ENCODE data around the gene CNOT8. TPM values are rescaled to one million over a fixed set of nuclear protein-coding genes. Genes with fewer than 3 reads are reported as not detected.

CNOT8 gene
- total RNA-seq, 1 donor from 2014 or later, result 51.5 TPM

DNA sequence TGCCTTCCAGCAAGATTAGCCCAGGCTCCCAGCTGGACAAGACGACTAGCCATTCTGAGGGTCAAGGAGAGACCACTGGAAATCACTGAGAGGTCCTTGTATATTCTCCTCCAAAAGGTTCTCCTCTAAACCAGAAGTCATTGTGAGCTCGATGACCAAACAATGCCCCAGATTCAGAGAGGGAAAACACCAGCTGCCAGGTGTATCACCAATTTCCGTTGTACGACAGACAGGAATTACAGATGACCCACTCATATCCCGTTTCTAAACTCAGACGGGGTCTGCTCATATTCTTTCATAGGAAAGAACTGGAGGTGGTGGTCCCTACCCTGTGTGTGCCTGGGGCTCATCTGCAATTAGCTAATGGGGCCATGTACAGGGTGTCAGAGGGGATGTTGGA is 22.2 kb upstream of the CNOT8 start:
- no peaks in the 10 kb centered on the region for H3K9me3 Mint-ChIP-seq
- no peak overlapping the region for H3K4me3 Mint-ChIP-seq
- peaks cover 5% of the 10 kb centered on the region for H3K36me3 Mint-ChIP-seq
- TF ChIP-seq, protein P1, sequence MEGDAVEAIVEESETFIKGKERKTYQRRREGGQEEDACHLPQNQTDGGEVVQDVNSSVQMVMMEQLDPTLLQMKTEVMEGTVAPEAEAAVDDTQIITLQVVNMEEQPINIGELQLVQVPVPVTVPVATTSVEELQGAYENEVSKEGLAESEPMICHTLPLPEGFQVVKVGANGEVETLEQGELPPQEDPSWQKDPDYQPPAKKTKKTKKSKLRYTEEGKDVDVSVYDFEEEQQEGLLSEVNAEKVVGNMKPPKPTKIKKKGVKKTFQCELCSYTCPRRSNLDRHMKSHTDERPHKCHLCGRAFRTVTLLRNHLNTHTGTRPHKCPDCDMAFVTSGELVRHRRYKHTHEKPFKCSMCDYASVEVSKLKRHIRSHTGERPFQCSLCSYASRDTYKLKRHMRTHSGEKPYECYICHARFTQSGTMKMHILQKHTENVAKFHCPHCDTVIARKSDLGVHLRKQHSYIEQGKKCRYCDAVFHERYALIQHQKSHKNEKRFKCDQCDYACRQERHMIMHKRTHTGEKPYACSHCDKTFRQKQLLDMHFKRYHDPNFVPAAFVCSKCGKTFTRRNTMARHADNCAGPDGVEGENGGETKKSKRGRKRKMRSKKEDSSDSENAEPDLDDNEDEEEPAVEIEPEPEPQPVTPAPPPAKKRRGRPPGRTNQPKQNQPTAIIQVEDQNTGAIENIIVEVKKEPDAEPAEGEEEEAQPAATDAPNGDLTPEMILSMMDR (conservative IDR thresholded peaks at IDR 0.05), result no peak
- DNase-seq (ENCODE audit: extremely low spot score, unreplicated experiment), result no peak
- H3K27me3 Mint-ChIP-seq, result no peaks in the 10 kb centered on the region
- peaks cover 6% of the 10 kb centered on the region for H3K4me1 Mint-ChIP-seq (ENCODE audit: unreplicated experiment)
- no peak overlapping the region for H3K27ac Mint-ChIP-seq

DNA sequence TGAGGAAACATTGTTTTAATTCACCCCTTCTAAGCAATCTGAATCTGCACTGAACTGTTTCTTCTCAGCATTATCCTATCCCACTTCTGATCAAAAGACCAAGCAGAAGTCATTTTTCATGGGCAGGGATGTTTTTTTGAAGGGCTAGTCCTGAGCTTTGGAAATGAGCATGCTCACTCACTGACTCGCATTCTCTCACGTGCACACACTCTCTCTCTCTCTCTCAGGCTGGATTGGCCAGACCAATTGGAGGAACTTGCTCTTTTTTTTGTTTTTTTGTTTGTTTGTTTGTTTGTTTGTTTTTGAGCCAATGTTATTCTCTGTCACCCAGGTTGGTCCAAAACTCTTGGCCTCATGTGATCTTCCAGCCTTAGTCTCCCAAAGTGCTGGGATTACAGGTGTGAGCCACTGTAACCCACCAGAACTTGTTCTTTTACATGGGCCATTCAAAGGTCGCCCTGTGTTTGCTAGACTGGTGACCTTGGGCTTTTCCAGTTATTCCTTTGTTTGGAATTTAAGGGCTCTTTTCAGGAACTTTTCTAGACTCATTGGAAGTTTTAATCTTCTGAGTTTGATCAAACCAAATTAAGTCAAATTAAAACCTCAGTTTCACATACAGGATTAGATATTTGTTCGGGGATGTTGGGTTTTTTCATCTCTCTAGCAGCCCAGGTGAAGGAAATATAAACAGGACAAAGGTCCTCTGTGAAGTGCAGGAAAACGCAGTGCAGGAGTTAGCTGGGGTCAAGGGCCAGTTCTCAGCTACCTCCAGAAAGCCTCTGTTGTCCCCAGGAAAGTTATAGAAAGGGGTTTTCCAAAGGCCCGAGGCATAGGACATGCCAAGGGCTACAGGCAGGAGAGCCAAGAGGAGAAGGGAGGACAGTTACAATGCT is 21.2 kb upstream of the CNOT8 start:
- H3K9me3 Mint-ChIP-seq, result no peaks in the 10 kb centered on the region

DNA sequence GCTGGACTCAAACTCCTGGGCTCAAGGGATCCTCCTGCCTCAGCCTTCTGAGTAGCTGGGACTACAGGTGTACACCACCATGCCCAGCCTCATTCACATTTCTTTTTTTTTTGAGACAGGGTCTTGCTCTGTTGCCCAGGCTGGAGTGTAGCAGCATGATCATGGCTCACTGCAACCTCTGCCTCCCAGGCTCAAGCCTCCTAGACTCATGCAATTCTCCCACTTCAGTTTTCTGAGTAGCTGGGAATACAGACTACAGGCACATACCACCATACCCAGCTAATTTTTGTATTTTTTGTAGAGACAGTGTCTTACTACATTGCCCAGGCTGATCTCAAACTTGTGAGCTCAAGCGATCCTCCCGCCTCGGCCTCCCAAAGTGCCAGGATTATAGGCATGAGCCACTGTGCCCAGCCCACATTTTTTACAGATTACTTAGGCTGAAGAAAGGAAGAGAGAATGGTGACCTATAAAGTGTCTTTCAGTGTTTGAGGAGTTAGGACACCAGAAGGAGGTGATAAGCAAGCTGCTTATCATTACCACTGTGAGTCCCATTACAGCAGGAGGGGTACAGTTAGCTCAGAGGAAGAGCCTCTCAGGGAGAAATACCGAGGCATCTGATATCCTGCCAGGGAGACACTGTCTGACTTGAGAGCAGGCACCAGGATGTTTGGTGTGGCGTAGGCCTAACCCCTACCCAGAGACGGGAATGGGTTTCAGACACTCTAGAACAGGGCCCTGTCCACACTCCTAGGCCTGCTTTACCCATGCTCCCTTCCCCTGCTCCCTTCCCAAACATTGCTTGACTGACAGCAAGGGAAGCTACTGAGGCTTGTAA is 17.8 kb upstream of the CNOT8 start:
- peaks cover 20% of the 10 kb centered on the region for H3K4me1 Mint-ChIP-seq (ENCODE audit: unreplicated experiment)
- TF ChIP-seq, protein P1 (conservative IDR thresholded peaks at IDR 0.05), result no peak
- DNase-seq (ENCODE audit: extremely low spot score, unreplicated experiment), result no peak
- peaks cover 5% of the 10 kb centered on the region for H3K36me3 Mint-ChIP-seq
- H3K4me3 Mint-ChIP-seq, result no peak overlapping the region
- H3K27me3 Mint-ChIP-seq, result no peaks in the 10 kb centered on the region
- H3K9me3 Mint-ChIP-seq, result no peaks in the 10 kb centered on the region
- H3K27ac Mint-ChIP-seq, result no peak overlapping the region

More for the DNA sequence above, 21.2 kb upstream of the CNOT8 start:
- H3K4me3 Mint-ChIP-seq, result no peak overlapping the region
- DNase-seq (ENCODE audit: extremely low spot score, unreplicated experiment), result no peak
- H3K27ac Mint-ChIP-seq, result peak overlapping the region; percentile 80
- H3K36me3 Mint-ChIP-seq, result peaks cover 5% of the 10 kb centered on the region
- H3K4me1 Mint-ChIP-seq (ENCODE audit: unreplicated experiment), result peaks cover 6% of the 10 kb centered on the region
- TF ChIP-seq, protein P1 (conservative IDR thresholded peaks at IDR 0.05), result no peak
- no peaks in the 10 kb centered on the region for H3K27me3 Mint-ChIP-seq

DNA sequence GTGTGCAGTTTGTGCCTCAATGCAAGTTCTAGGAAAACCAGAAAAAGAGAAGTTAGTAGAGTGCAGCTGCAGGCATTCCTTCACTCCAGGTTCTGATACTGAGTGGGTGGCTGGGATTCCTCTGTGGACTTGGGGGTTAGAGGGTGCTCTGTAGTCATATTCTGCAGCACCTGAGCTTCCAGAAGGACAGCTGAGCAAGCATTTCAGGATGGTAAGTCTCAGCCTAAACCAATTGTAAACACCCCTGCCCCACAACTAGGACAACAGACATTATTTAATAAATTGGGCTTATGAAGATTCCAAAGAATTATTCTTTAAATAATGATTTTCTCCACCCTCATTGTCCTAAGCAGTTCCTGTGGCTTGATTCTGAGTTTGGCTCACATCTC is 17.2 kb upstream of the CNOT8 start:
- no peaks in the 10 kb centered on the region for H3K9me3 Mint-ChIP-seq
- H3K4me3 Mint-ChIP-seq, result no peak overlapping the region
- no peaks in the 10 kb centered on the region for H3K27me3 Mint-ChIP-seq
- peaks cover 5% of the 10 kb centered on the region for H3K36me3 Mint-ChIP-seq
- no peak overlapping the region for H3K27ac Mint-ChIP-seq
- DNase-seq (ENCODE audit: extremely low spot score, unreplicated experiment), result no peak
- H3K4me1 Mint-ChIP-seq (ENCODE audit: unreplicated experiment), result peaks cover 20% of the 10 kb centered on the region
- TF ChIP-seq, protein P1 (conservative IDR thresholded peaks at IDR 0.05), result no peak

DNA sequence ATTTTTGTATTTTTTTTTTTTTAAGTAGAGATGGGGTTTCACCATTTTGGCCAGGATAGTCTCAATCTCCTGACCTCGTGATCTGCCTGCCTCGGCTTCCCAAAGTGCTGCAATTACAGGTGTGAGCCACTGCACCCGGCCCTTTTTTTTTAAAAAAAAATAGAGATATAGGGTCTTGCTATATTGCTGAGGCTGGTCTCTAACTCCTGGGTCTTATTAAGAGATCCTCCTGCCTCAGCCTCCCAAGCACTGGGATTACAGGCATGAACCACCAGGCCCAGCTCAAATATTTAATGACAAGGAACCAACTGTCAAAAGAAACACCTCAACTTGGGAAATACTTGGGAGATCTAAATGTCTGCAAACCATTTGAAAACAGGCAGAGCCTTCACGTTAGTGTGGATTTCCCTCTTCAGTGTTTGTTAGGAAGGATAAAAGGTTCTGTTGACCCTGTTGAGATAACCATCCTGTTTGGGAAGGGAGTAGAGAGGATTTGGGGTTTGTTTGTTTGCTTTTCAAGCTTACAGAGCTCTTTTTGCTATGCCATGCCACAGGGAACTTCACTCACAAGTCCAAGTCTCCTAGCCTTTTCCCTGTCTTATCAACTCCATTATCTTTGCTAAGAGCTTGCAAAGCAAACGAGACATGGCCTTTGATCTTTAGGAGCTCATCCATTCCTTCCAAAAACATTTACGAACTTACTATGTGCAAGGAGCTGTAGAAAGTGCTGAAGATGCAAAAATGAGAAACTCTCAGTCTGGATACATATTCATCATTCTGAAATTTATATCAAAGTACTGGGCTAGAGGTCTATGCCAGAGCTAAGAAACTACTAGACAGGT is 15.5 kb upstream of the CNOT8 start:
- no peak for DNase-seq (ENCODE audit: extremely low spot score, unreplicated experiment)
- Mint-ChIP-seq H3K36me3 (peaks cover 3% of the 10 kb centered on the region), H3K4me1 (ENCODE audit: unreplicated experiment) (peaks cover 17% of the 10 kb centered on the region), H3K27ac (no peak overlapping the region), H3K9me3 (no peaks in the 10 kb centered on the region), H3K27me3 (no peaks in the 10 kb centered on the region), H3K4me3 (no peak overlapping the region)
- TF ChIP-seq, protein P1 (conservative IDR thresholded peaks at IDR 0.05), result no peak
